Uterus (tissue), 2 donors: Measurements from ENCODE around the gene NID2.

Experiments used
- CTCF ChIP-seq, 4 experiments: fragments of 200-600 bp in 2 of 4; fragments of 450-650 bp in 2 of 4; sonication (generic) in 2 of 4; IDR thresholded peaks; one replicate each; pipeline ENCODE4 v1.5.1; 2016 to 2019; ENCODE audit warnings: antibody characterized with exemption in 4 of 4, mild to moderate bottlenecking in 2 of 4, moderate library complexity in 1 of 4
- POLR2A ChIP-seq, 2 donors: fragments of 450-650 bp; IDR thresholded peaks; one replicate each; pipeline ENCODE4 v1.6.1; 2016; ENCODE audit warnings: antibody characterized with exemption in 2 of 2, mild to moderate bottlenecking in 1 of 2, moderate library complexity in 1 of 2

- no peak for TF ChIP-seq POLR2A (IDR thresholded peaks at IDR 0.05)
- TF ChIP-seq CTCF (IDR thresholded peaks at IDR 0.05), result peak; percentile 65 to 84 (median 74)
Observed at GRCh38 chr14:51996148-51996746, 72.6 kb downstream of the NID2 start.
